Measurements from ENCODE around the gene CELSR1.
"Not testable (repeated sequence)": the region's sequence is repeated elsewhere in the genome, so short reads cannot be mapped to it uniquely, and the experiment has no call there.

CELSR1 gene

DNA sequence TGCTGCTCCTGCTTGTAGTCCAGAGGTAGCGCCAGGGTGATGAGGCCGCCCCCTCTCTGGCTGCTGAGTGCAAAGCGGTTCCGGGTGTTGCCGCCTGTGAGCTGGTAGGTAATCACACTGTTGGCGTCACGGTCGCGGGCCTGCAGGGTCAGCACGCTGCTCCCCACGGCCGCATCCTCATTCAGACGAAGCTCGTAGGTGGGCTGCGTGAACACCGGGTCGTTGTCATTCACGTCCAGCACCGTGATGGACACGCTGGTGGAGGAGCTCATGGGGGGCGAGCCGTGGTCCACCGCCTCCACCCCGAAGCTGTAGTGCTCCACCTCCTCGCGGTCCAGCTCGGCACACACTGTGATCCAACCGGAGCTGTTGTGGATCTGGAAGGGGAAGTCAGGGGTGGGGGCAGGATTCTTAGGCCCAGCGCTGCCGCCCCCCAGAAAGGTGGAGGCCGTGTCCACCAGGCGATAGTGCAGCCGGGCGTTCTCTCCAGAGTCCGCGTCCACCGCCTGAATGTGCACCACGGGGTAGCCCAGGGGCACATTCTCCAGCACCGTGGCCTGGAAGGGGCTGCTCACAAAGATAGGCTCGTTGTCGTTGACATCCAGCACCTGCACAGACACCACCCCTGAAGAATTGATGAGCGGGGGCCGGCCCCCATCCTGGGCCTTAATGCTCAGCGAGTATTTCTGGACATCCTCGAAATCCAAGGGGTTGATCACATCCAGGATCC is 2.4 kb downstream of the CELSR1 start:
- no peak for DNase-seq (ENCODE audit: low read depth in 2 of 2)

DNA sequence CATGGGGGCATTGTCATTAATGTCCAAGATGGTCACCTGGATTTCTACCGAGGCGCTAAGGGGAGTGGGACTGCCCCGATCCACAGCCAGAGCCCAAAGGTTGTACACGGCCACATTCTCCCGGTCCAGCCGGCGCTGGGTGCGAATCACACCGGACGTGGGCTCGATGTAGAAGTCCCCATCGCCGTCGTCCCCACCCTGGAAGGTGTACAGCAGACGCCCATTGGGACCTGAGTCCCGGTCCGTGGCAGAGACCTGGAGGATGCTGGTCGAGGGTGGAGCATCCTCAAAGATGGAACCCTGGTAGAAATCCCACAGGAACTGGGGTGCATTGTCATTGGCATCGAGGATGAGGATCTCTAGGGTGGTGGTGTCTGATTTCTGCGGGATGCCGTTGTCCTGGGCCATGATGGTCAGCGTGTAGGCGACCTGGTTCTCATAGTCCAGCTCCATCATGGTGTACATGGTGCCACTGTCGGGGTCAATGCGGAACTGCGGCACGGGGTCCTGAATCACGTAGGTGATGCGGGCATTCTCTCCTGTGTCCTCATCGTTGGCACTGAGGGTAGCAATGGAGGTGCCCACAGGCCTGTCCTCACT is 3.1 kb downstream of the CELSR1 start:
- DNase-seq (ENCODE audit: low read depth in 2 of 2): no peak

DNA sequence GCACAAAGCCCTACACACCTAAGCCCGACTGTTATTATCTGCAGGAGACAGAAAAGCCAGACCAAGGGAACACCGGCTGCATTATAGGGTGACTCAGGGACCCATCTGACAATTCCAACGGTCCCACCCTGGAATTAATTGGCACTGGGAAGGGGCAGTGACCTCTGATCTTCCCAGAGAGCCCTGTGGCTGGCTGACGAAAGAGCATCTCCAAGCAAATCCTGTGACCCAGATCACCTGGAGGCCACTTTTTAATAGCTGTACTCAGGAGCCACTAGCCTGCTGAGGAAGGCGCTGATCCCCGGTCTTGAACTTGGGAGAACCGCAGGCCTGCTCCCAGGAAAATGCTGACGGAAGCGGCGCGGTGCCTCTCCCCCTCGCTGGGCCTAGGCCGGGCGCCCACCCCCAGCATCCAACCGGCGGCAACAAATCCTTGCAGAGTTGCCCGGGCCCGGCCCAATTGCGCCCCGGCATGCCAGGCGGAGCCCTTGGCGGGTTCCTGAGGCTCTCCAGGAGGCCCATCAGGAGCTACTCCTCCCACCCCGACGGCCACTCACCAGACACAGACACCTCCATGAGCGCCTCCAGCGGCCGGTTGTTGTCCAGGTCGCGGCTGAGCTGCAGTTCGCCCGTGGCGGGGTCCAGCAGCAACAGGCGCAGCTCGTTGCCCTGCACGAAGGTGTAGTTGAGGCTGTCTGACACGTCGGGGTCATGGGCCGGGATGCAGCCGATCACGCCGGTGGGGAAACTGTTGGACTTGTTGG is 4.2 kb downstream of the CELSR1 start:
- no peak for DNase-seq (ENCODE audit: low read depth in 2 of 2)

- DNase-seq (ENCODE audit: low read depth in 2 of 2): no peak
These were observed 5.0 kb downstream of the CELSR1 start for GRCh38 chr22:46532416-46532815.

DNA sequence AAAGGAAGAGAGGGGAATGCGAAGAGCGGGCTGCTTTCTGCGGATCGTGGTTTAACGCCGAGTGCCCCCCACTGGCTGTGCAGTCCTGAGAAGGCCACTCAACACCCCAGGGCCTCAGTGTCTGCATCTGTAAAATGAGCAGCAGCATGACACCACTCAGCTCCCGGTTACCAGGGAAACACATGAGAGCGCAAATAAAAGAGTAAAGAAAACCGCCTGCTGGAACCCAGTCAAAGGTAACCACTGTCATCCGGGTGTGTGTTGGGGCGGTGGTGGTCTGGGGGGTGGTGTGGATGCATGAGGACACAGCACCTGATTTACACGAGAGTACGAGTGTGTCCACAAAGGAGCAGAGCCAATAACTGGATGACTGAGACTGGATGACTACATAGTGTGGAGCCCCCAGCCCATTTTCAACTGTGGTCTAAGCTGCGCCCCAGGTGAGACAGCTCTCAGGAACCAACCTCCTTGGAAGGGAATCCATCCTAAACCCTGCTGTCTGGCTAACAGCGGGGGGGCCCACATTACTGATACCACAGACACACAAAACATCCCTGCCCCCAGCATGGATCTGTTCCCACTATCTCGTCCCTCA is 5.7 kb downstream of the CELSR1 start:
- no peak for DNase-seq (ENCODE audit: low read depth in 2 of 2)

- DNase-seq (ENCODE audit: low read depth in 2 of 2): no peak
These were observed 9.3 kb downstream of the CELSR1 start for GRCh38 chr22:46528121-46528610.

DNA sequence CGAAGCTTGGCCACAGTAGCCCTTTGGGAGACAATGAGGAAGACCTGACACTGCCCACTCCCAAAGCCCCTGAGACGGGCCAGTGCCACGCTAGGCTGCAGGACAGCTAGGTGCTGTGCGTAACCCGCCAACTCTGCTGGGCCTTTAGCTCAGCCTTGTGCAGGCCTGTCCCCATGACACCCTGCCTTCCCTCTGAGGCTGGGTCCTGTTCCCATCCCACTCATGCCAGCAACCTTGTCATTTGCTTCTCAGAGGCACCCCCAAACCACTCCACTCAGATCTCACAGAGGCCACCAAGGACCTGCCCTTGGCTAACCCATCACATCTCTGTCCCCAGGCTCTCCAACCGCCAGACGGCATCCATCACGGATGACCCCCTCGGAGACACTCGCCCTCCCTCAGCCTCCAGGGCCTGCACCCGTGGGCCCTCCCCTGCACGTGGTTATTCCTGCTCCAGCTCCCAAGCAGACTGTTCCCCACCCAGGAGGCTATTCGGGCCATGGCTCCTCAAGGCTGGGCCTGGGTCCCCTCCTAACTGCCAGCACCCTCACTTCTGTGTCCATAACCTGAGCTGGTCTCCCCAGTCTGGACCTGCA is 11.1 kb downstream of the CELSR1 start:
- no peak for DNase-seq (ENCODE audit: low read depth in 2 of 2)

GRCh38 chr22:46525389-46526243 is 11.8 kb downstream of the CELSR1 start:
- no peak for DNase-seq (ENCODE audit: low read depth in 2 of 2)

DNA sequence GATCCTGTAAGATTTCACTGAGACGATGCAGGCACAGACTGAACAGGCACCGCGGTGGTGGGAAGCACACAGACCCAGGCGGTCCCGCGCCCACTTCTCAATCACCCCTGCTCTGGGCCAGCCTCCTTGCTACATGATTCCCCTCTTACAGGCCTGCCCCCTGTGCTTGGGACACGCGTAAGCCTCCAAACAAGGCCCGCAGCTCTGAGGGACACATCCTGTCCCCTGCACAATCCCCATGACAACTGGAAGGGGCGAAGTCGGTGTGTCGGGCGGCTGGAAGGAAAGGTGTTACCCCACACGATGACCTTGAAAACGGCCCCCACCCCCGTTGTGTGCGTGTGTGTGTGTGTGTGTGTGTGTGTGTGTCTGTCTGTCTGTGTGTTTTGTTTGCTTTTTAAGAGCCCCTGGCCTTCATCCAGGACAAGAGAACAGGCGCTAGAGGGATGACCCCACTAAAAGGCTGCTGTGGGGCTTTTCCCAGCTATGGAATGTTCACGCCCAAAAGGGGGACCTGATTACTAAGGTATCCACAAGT is 13.1 kb downstream of the CELSR1 start:
- DNase-seq (ENCODE audit: low read depth in 2 of 2): no peak

- no peak for DNase-seq (ENCODE audit: low read depth in 2 of 2)
These were observed 14.6 kb downstream of the CELSR1 start for GRCh38 chr22:46522797-46523196.

DNA sequence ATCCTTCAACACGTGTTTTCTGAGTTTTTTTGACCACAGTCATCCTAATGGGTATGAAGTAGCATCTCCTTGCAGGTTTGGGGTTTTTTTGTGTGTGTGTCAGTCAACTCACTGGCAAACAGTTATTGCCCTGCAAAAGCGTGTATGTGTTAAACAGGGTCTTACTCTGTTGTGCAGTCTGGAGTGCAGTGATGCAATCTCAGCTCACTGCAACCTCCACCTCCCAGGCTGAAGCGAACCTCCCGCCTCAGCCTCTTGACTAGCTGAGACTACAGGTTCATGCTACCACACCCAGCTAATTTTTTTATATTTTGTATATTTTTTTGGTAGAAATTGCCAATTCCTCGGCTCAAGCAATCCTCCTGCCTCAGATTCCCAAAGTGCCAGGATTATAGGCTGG is 15.4 kb downstream of the CELSR1 start:
- DNase-seq (ENCODE audit: low read depth in 2 of 2): no peak

GRCh38 chr22:46520880-46521279 is 16.5 kb downstream of the CELSR1 start:
- DNase-seq (ENCODE audit: low read depth in 2 of 2): no peak

DNA sequence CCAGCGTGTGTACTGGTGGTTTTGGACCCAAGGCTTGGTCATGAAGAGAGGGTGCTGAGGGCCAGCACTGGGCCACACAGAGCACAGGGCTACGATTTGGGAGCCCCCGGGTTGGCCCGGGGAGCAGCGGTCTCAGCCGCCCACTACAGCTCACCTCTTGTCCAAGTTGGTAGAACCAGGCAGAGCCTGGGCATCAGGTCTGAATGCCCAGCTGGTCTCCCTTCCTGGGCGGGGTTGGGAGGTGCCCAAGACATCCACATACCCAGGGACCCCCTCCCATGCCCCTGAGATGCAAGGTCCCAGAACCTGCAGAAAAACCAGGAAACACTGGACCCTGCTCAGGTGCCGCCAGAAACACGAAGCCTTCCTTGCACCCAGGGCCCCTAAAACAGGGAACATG is 18.0 kb downstream of the CELSR1 start:
- no peak for DNase-seq (ENCODE audit: low read depth in 2 of 2)

DNA sequence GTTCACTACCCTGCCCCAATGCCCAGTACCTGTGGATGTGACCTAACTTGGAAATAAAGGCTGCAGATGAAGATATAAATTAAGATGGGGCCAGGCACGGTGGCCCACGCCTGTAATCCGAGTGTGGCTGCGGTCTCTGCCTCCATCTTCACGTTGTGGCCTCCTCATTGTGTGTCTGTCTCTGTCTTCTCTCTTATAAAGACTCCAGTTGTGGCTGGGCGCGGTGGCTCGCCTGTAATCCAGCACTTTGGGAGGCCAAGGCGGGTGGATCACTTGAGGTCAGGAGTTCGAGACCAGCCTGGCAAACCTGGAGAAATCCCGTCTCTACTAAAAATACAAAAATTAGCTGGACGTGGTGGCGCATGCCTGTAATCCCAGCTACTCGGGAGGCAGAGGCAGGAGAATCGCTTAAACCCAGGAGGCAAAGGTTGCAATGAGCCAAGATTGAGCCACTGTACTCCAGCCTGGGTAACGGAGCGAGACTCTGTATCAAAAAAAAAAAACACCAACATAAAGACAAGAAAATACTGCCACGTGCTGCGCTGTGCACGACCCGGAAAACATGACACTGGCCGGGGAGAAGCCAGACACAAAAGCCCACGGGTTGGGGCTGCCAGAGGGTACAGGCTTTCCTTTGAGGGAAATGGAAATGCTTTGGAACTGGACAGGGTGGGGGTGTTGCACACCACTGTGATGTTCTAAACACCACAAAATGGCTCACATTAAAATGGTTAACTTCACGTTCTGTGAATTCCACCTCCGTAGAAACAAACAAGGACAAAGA is 18.7 kb downstream of the CELSR1 start:
- no peak for DNase-seq (ENCODE audit: low read depth in 2 of 2)

DNA sequence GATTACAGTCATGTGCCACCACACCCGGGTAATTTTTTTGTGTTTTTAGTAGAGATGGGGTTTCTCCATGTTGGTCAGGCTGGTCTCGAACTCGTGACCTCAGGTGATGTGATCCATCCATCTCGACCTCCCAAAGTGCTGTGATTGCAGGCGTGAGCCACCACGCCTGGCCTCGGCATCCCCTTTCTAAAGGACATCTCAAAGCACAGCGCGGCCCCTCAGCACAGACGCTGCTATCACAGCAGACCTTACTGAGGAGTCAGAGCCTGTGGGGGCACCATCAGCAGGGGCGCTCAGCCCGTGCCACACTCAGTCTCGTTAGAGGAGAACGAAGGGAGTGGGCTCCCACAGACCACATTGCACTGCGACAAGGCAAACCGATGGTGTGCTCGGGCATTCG is 19.4 kb downstream of the CELSR1 start:
- no peak for DNase-seq (ENCODE audit: low read depth in 2 of 2)

DNA sequence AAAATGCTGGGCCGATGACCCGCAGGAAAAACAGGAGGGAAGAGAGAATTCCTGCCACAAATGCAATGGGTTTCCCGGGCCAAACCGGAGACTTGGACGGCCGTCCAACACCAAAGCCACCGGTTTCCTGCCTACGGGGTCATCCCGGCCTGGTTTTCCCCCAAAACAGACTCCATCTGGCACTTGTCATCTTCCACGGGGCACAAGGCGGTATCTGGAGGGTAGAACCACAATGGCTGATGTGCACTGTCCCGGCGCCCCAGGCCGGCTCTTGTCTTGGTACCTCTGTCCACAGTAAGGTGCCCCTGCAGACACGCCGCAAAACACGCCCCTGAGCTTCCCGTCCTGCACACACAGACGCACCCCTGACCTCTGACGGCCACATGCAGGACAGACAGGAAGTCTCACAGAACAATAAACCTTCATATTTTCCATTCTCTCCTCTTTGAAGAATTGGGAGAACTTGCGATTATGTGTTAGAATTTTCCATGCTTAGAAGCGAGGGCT is 20.1 kb downstream of the CELSR1 start:
- DNase-seq (ENCODE audit: low read depth in 2 of 2): no peak

DNA sequence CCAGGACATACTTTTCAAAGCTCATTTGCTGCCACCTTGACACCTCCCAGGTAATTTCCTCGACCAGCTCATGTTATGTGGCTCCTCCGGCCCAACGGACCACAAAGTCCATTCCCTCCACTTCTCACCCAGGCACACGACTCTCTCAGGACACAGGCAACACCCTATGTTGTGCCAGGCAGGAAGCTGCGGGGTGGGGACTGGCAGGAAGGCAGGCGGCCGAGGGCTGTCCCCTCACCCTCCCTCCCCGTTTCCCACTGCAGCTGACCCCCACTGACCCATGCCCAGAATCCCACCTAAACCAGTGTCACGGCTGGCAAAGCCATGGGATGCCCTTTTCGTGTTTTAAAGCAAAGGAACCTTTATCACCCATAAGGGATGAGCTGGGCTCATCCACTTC is 20.8 kb downstream of the CELSR1 start:
- DNase-seq (ENCODE audit: low read depth in 2 of 2): no peak

- DNase-seq (ENCODE audit: low read depth in 2 of 2): not testable (repeated sequence)
These were observed 21.3 kb downstream of the CELSR1 start for GRCh38 chr22:46516112-46516487.

- DNase-seq (ENCODE audit: low read depth in 2 of 2): no peak
These were observed 22.0 kb downstream of the CELSR1 start for GRCh38 chr22:46515208-46516111.

Data from activated CD4-positive, alpha-beta T cell treated with anti-CD3 and anti-CD28 coated beads for 24 hours (primary cell).